Mesenchymal stem cell (in vitro differentiated cells and primary cell): ENCODE results near the gene RPS18.
"Not testable (repeated sequence)": the region's sequence is repeated elsewhere in the genome, so short reads cannot be mapped to it uniquely, and the experiment has no call there.

Experiments used
- DNase-seq: peaks from one replicate; pipeline ENCODE4 v3.0.0-alpha.2; 2013
- H2AFZ ChIP-seq: one replicate; pipeline ENCODE4 v1.6.1; 2013; ENCODE audit warnings: low read depth, mild to moderate bottlenecking, control low read depth, inconsistent platforms, low read length, moderate library complexity
- H2AK5ac ChIP-seq: 2 replicates; pipeline ENCODE4 v1.6.1; 2013; ENCODE audit warnings: low read length, moderate library complexity, mild to moderate bottlenecking, inconsistent platforms; ENCODE audit not compliant: severe bottlenecking
- H2BK120ac ChIP-seq: one replicate; pipeline ENCODE4 v1.6.1; 2013; ENCODE audit warnings: low read depth, mild to moderate bottlenecking, inconsistent platforms, low read length, moderate library complexity
- H2BK12ac ChIP-seq, 2 experiments: one replicate each; pipeline ENCODE4 v1.6.1; 2013; ENCODE audit warnings: inconsistent platforms in 2 of 2, low read length in 2 of 2, mild to moderate bottlenecking in 2 of 2, moderate library complexity in 2 of 2, control low read depth in 1 of 2
- H2BK15ac ChIP-seq: one replicate; pipeline ENCODE4 v1.6.1; 2013; ENCODE audit warnings: mild to moderate bottlenecking, low read depth, inconsistent platforms; ENCODE audit not compliant: poor library complexity, severe bottlenecking
- H2BK5ac ChIP-seq: 2 replicates; pipeline ENCODE4 v1.6.1; 2013; ENCODE audit warnings: low read depth, mild to moderate bottlenecking, low read length, control low read depth, inconsistent platforms; ENCODE audit not compliant: poor library complexity, severe bottlenecking
- H3K14ac ChIP-seq, 2 experiments: one replicate each; pipeline ENCODE4 v1.6.1; 2013; ENCODE audit warnings: inconsistent platforms in 2 of 2, low read length in 2 of 2, control low read depth in 1 of 2, mild to moderate bottlenecking in 1 of 2, moderate library complexity in 1 of 2
- H3K18ac ChIP-seq, 2 experiments: one replicate each; pipeline ENCODE4 v1.6.1; 2013; ENCODE audit warnings: inconsistent platforms in 2 of 2, low read length in 2 of 2, control low read depth in 1 of 2, low read depth in 1 of 2, mild to moderate bottlenecking in 1 of 2
- H3K23ac ChIP-seq, 2 experiments: one replicate each; pipeline ENCODE4 v1.6.1; 2013; ENCODE audit warnings: inconsistent platforms in 2 of 2, low read length in 2 of 2, mild to moderate bottlenecking in 2 of 2, moderate library complexity in 2 of 2, control low read depth in 1 of 2
- H3K27ac ChIP-seq: 2 replicates; pipeline ENCODE4 v1.5.1; 2013; ENCODE audit warnings: mild to moderate bottlenecking, moderate library complexity, low read length, control low read depth, inconsistent platforms; ENCODE audit not compliant: poor library complexity, severe bottlenecking
- H3K27me3 ChIP-seq, 2 experiments: 2 replicates each; pipeline versions ENCODE4 v1.6.1 to v1.7.0; 2013; ENCODE audit warnings: low read length in 2 of 2, mild to moderate bottlenecking in 2 of 2, moderate library complexity in 2 of 2, control low read depth in 1 of 2, inconsistent platforms in 1 of 2; ENCODE audit not compliant: control insufficient read depth in 1 of 2, insufficient read depth in 1 of 2
- H3K36me3 ChIP-seq, 2 experiments: 2 replicates each; pipeline versions ENCODE4 v1.6.1 to v1.7.0; 2013; ENCODE audit warnings: low read length in 2 of 2, control low read depth in 1 of 2, inconsistent platforms in 1 of 2, low read depth in 1 of 2, mild to moderate bottlenecking in 1 of 2; ENCODE audit not compliant: insufficient read depth in 2 of 2, control insufficient read depth in 1 of 2
- H3K4ac ChIP-seq, 2 experiments: one replicate each; pipeline ENCODE4 v1.6.1; 2013; ENCODE audit warnings: inconsistent platforms in 2 of 2, low read length in 2 of 2, mild to moderate bottlenecking in 2 of 2, moderate library complexity in 2 of 2, control low read depth in 1 of 2, low read depth in 1 of 2
- H3K4me1 ChIP-seq: 2 replicates; pipeline ENCODE4 v1.6.1; 2013; ENCODE audit warnings: low read depth, low read length, control low read depth; ENCODE audit not compliant: control insufficient read depth, insufficient read depth
- H3K4me2 ChIP-seq: 2 replicates; pipeline ENCODE4 v1.6.1; 2013; ENCODE audit warnings: low read length, mild to moderate bottlenecking, inconsistent platforms; ENCODE audit not compliant: poor library complexity, severe bottlenecking
- H3K4me3 ChIP-seq, 2 experiments: 2 replicates each; pipeline versions ENCODE4 v1.5.1 to v1.7.0; 2013; ENCODE audit warnings: low read length in 2 of 2, mild to moderate bottlenecking in 2 of 2, control low read depth in 1 of 2, low read depth in 1 of 2; ENCODE audit not compliant: insufficient read depth in 1 of 2
- H3K79me1 ChIP-seq: replicated peaks from 2 replicates; pipeline ENCODE4 v1.6.1; 2013; ENCODE audit warnings: mild to moderate bottlenecking, control low read depth, low read length, inconsistent platforms; ENCODE audit not compliant: poor library complexity, severe bottlenecking
- H3K9ac ChIP-seq: 2 replicates; pipeline ENCODE4 v1.7.0; 2013; ENCODE audit warnings: mild to moderate bottlenecking, low read length, moderate library complexity
- H3K9me3 ChIP-seq: 2 replicates; pipeline ENCODE4 v1.7.0; 2013; ENCODE audit warnings: mild to moderate bottlenecking, low read length; ENCODE audit not compliant: control insufficient read depth
- H4K8ac ChIP-seq: one replicate; pipeline ENCODE4 v1.6.1; 2013; ENCODE audit warnings: inconsistent platforms, mild to moderate bottlenecking, low read length, moderate library complexity
- H4K91ac ChIP-seq: one replicate; pipeline ENCODE4 v1.6.1; 2013; ENCODE audit warnings: mild to moderate bottlenecking, low read length, inconsistent platforms
- WGBS: methylation state at CpG from one replicate; pipeline ENCODE4 v1.1.7; 2013; ENCODE audit warnings: mixed read lengths; 5-methylcytosine and 5-hydroxymethylcytosine counted together

Gene RPS18

GRCh38 chr6:33273924-33274902, 2.3 kb downstream of the RPS18 start:
- H3K27me3 ChIP-seq, result no peaks in the 10 kb centered on the region
- 59% methylated on average over 14 of the region's 14 CpGs for WGBS
- H2AK5ac ChIP-seq, result no peak overlapping the region
- H4K91ac ChIP-seq, result peak overlapping the region; percentile 55
- peak overlapping the region in 1 of 2 experiments; percentile 42 for H2BK12ac ChIP-seq
- H3K36me3 ChIP-seq, result peaks cover 41 to 67% of the 10 kb centered on the region in 2 experiments
- peak overlapping the region; percentile 99 for H3K9ac ChIP-seq
- H3K4me1 ChIP-seq, result peaks cover 29% of the 10 kb centered on the region
- H2BK5ac ChIP-seq, result no peak overlapping the region
- H2BK120ac ChIP-seq, result no peak overlapping the region
- no peak for DNase-seq
- peak overlapping the region in 1 of 2 experiments; percentile 91 for H3K4me3 ChIP-seq
- H2BK15ac ChIP-seq, result no peak overlapping the region
- H2AFZ ChIP-seq, result no peak overlapping the region
- no peak overlapping the region for H3K18ac ChIP-seq
- peak overlapping the region; percentile 74 for H3K4me2 ChIP-seq
- H3K27ac ChIP-seq, result no peak overlapping the region
- no peak overlapping the region for H3K23ac ChIP-seq
- peak overlapping the region; percentile 20 for H4K8ac ChIP-seq
- H3K4ac ChIP-seq, result no peak overlapping the region
- peaks cover 17% of the 10 kb centered on the region for H3K79me1 ChIP-seq
- no peaks in the 10 kb centered on the region for H3K9me3 ChIP-seq
- H3K14ac ChIP-seq, result peak overlapping the region in 1 of 2 experiments; percentile 36

GRCh38 chr6:33275795-33276580, 4.1 kb downstream of the RPS18 start:
- H3K4me3 ChIP-seq, result peak overlapping the region in 1 of 2 experiments; percentile 79
- not testable (repeated sequence) for H2BK5ac ChIP-seq, DNase-seq, H2BK15ac ChIP-seq, H2BK12ac ChIP-seq, H3K79me1 ChIP-seq, H2AK5ac ChIP-seq, H3K27me3 ChIP-seq, H2AFZ ChIP-seq, H4K8ac ChIP-seq, H3K23ac ChIP-seq, H3K4ac ChIP-seq, H2BK120ac ChIP-seq, H3K18ac ChIP-seq, H4K91ac ChIP-seq, H3K14ac ChIP-seq, H3K9me3 ChIP-seq
- H3K36me3 ChIP-seq, result peaks cover 57 to 76% of the 10 kb centered on the region in 2 experiments
- 73% methylated on average over 11 of the region's 16 CpGs for WGBS
- peak overlapping the region; percentile 99 for H3K9ac ChIP-seq
- peak overlapping the region; percentile 62 for H3K4me2 ChIP-seq
- H3K4me1 ChIP-seq, result peaks cover 40% of the 10 kb centered on the region
- H3K27ac ChIP-seq, result peak overlapping the region; percentile 61

GRCh38 chr6:33276581-33276863, 4.6 kb downstream of the RPS18 start:
- H3K4me3 ChIP-seq, result peak overlapping the region in 1 of 2 experiments; percentile 79
- peak overlapping the region; percentile 61 for H3K27ac ChIP-seq
- no peak overlapping the region for H4K91ac ChIP-seq
- no peak overlapping the region for H2BK12ac ChIP-seq
- no peaks in the 10 kb centered on the region for H3K9me3 ChIP-seq
- H3K4me1 ChIP-seq, result peaks cover 40% of the 10 kb centered on the region
- no peak overlapping the region for H2BK15ac ChIP-seq
- H3K18ac ChIP-seq, result no peak overlapping the region
- H2BK5ac ChIP-seq, result no peak overlapping the region
- H3K4ac ChIP-seq, result no peak overlapping the region
- H2BK120ac ChIP-seq, result peak overlapping the region; percentile 43
- no peak overlapping the region for H2AFZ ChIP-seq
- no peaks in the 10 kb centered on the region for H3K27me3 ChIP-seq
- no peak overlapping the region for H3K23ac ChIP-seq
- H3K4me2 ChIP-seq, result peak overlapping the region; percentile 62
- no peak overlapping the region for H2AK5ac ChIP-seq
- no peak overlapping the region for H4K8ac ChIP-seq
- no peak overlapping the region for H3K14ac ChIP-seq
- peak overlapping the region; percentile 99 for H3K9ac ChIP-seq
- peaks cover 4% of the 10 kb centered on the region for H3K79me1 ChIP-seq
- DNase-seq, result peak; percentile 26
- H3K36me3 ChIP-seq, result peaks cover 61 to 81% of the 10 kb centered on the region in 2 experiments
